Hematopoietic multipotent progenitor cell treated with erythropoietin and hydrocortisone succinate and interleukin-3 and kit ligand, for 17 days (in vitro differentiated cells): Measurements from ENCODE around the gene EHD4.

Source experiments
- DNase-seq: peaks from one replicate; pipeline ENCODE4 v3.0.0-alpha.2; 2015; ENCODE audit warnings: low spot score

The EHD4 gene

DNA sequence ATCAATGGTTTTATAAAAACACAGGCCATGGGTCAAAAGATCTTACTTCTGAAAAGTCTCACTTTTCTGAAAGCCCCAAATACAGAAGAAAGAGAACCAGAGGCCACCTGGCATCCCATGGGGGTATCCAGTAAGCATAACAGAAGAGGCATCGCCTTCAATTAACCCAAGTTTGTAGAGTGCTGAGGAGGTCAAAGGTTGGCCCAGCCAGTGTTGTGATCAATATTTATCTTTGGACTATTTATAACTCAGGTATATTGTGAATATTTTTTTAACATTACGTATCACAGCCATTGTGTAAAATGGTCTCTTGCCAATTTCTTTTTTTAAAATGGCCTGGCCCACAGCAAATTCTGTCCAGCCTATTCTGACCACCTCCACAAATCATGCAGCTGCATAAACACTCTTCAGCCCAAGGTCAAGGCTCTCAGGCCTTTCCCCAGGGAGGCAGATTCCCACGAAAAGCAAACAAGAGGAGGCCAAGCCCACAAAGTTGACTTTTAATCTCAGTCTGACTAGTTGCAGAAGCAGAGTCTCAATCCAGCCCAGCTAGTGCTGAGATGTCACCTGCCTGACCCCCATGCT is 52.3 kb downstream of the EHD4 start:
- no peak for DNase-seq

GRCh38 chr15:41919201-41919820 is 53.0 kb downstream of the EHD4 start:
- DNase-seq = no peak

- no peak for DNase-seq
Observed at GRCh38 chr15:41918506-41919126, 53.7 kb downstream of the EHD4 start.

DNA sequence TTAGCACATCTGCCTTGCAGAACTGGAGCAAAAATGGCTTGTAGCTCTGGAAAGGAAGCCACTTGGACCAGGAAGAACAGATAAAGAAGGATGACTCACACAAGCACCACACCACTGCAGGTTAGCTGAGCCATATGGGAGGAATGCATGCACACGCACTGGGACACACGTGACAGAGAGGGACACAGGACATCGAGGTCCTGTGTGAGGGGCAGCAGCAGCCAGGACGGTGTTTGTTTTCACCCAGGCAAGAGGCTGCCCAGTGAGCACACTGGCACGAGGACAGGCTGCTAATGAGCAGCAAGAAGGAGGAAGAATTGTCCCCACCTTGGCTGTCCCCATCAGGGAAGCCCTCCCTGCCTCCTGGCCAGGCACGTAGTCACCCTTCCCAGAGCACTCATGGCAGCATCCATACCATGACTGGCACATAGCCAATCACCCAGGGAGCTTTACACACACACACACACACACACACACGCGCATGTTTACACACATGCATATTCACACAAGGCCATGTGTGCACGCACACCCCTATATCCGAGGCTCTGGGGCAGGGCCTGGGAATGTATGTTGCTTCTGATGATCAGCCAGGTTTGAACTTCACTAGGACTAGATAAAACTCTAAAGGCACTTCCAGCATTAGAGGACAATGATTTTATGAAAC is 54.5 kb downstream of the EHD4 start:
- no peak for DNase-seq

- no peak for DNase-seq
Observed at GRCh38 chr15:41915255-41915994, 56.9 kb downstream of the EHD4 start.

GRCh38 chr15:41914411-41914810 is 57.9 kb downstream of the EHD4 start:
- no peak for DNase-seq

DNA sequence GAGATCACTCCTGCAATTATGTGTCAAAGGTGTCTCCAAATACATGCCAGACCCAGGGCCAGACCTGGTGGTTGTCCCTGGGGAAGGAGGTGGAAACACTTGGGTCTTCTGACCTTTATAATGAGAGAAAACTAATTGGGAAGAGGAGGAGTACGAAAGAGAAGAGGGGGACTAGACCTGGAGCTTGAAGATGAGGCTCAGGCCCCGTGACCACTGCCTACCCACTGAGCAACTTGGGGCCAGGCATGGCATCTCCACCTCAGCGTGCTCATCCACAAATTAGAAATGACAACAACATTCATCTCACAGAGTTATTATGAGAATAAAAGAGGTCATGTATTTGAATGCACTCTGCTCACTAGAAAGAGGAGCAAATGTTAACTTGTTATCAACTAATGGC is 59.1 kb downstream of the EHD4 start:
- DNase-seq = no peak

DNA sequence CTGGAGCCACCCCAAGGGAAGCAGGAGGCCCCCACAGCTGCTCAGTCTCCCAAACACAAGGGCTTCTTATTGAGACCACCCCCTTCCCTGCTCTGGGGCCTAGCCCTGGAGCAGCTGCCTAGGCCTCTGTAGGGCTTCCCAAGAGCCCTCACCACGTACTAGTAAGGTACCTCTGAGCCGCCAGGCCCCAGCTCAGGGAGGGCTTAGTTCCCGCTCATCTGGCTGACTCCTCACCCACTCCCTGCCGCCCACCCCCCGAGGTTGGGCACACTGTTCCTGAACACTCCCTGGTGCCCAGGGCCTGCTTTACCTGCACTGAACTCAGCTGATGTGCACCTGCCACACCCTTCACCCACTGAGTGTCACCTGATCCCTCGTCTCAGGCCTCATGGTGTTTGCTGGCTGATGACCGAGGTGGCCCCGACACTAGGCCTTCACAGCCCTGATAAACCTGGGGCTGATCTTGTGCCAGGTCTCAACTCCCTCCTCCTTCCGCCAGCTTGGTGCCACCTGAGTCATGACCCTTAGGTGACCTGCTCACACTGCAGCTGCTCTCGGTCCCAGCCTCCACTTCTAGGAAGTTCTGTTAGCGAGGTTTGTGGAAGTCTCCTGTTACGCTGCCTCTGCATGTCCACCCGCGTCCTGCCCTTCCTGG is 60.5 kb downstream of the EHD4 start:
- no peak for DNase-seq

DNA sequence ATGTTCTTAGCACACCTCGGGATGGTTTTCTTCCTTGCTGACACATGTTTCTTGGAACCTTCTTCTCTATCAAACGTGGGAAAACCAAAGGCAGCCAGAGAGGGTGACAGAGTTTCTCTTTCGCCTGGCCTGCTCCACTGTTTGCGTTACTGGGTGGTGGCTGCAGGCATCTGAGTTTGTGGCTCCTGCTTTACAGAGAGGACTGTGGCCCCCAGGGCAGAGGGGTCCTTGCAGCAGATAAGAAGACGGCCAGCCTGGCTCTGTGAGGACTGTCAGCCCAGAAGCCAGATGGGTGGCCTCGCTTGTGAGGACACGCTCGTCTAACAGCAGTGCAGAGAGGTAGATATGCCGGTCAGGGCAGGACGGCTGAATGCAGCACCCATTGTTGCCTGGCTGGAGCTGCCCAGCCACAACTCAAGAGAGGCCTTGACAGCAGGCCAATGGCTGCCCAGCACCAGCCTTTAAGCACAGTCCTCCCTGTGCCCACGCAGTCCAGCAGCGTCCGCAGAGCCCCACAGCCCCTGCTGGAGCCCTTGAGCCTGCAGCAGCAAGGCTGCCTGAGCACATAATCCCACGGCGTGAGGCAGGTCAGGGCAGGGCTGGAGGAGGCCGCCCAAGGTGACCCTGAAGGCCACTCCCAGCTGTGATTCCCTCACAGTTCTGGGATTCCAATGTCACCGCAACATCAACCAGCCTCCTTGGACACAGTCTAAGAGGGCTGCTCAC is 63.5 kb downstream of the EHD4 start:
- DNase-seq = no peak

DNA sequence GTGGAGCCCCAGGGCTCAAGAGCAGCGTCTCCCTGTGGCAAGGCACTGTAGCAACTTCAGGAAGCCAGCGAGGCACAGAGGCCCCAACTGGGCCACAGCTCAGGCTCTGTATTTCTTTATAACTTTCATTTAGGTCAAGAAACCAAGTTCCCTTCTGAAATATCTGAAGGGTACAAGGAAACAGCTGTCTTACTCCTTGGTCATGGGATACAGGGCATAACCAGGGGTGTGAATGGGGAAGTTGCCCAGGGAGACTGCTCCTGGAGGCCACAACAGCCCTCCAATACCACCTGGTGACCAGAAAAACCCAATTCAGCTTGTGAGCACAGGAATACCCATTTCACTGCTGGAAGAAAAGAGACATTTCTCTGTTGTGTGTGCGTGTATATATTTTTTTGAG is 65.2 kb downstream of the EHD4 start:
- no peak for DNase-seq

- no peak for DNase-seq
Observed at GRCh38 chr15:41906608-41907007, 65.7 kb downstream of the EHD4 start.

DNA sequence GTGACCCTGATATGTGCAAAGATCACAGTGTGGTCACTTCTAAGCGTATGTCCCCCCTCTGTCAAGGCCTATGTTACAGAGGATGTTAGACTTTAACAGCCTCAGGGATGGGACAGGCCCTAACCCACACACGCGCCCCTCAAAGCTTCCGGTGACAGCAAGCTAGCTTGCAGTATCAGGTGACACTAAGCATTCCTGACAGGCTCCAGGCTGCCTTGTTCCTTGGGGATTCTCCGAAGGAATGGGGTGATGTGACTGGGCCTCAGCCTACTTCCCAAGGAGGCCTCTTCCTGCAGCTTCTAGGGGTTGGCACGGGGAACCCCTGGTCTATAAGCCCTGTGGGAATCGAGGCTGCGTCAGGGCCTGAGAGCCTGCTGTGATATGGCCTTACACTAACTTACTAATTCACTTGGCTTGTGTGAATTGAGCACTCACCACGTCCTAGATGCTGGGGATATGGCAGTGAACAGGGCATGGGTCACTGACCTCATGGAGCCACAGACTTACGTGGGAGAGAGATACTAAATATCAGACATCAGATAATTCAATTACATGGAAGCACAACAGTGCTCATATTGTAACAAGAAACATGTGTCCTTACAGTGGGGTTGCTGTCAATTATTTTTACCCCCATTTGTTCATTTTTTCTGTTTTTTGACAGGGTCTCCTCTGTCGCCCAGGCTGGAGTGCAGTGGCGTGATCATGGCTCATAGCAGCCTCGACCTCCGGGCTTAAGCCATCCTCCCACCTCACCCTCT is 67.1 kb downstream of the EHD4 start:
- no peak for DNase-seq

DNA sequence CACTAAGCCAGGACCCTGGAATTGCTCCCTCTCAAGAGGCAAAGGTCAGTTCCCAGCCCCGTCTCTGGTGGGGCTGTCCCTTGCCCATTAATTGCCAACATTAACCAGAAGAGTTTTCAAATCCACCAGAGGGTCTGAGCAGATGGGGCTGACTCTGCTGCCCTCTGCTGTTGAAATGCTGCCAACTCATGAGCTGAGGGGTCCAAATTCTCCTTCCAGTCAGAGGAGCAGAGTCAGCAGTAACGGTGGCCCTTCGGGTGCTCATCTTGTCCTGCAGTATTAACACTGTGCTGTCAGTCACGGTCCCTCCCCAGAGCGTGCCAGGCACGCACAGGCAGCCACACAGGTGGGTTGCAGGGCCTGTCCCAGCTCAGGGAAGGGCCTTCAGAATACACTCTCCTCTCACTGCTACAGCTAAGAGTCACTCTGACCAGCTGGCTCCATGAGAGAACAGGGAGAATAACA is 67.8 kb downstream of the EHD4 start:
- DNase-seq = peak; percentile 63

GRCh38 chr15:41903782-41904181 is 68.6 kb downstream of the EHD4 start:
- DNase-seq = no peak

DNA sequence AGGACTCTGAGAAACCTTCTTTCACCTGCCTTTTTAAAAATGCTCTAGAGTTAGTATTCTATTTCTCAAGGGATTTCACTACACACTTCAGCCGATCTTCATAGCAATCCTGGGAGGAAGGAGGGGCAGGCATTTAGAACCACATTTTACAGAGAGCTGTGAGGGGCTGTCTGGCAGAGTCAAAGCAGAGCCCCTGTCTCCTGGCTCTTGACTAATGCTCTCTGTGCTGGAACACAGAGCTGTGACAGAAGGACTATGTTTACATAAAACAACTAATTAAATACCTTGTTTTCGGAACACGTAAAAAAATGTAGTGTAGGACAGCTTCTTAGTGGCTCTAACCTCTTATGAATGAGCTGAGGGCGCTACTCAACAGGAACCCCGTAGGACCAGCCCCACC is 70.9 kb downstream of the EHD4 start:
- DNase-seq = no peak

GRCh38 chr15:41900526-41901380 is 71.6 kb downstream of the EHD4 start:
- DNase-seq = no peak

DNA sequence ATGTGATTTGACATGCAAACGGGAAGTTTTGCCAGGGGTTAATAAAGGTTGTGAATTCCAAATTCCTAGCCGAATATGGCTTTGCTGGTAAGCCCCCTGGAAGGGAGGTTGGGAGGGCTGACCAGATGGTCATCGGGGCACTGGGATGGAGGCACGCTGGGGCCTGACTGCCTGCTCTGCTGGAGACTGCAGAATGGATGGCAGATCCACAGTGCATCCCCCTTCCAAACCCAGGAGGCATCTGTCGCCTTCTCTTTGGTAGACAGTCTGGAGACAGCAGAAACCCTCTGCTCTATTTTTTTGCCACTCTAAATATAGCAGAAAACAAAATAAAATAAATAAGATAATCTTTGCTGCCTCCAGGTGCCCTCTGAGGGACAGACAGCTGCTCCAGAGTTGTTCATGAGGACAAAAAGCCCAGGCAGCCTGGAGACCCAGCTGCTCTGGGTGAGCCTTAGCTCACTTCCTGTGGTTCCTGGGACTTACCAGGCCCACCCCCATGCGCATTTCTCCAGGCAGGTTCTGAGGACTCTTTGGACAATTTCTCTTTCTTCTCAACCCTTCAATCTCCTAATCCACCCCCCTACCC is 72.4 kb downstream of the EHD4 start:
- no peak for DNase-seq

GRCh38 chr15:41897363-41897799 is 75.0 kb downstream of the EHD4 start:
- DNase-seq = no peak

- no peak for DNase-seq
Observed at GRCh38 chr15:41896566-41896965, 75.8 kb downstream of the EHD4 start.
